Fibroblast of lung (primary cell): ENCODE measurements around the gene GREM2.

Experiments
- CTCF ChIP-seq, 2 donors: IDR thresholded peaks in 1 of 2; conservative IDR thresholded peaks in 1 of 2; 1 replicate in 1 of 2; 2 replicates in 1 of 2; pipeline ENCODE4 v1.5.1; 2011 to 2012; ENCODE audit warnings: low read length in 2 of 2, control low read depth in 1 of 2, inconsistent platforms in 1 of 2, low read depth in 1 of 2, mild to moderate bottlenecking in 1 of 2
- EZH2 ChIP-seq: IDR thresholded peaks from 2 replicates; pipeline ENCODE4 v1.5.1; 2012; ENCODE audit warnings: low read length, control low read depth, mild to moderate bottlenecking; ENCODE audit errors: missing control alignments

DNA sequence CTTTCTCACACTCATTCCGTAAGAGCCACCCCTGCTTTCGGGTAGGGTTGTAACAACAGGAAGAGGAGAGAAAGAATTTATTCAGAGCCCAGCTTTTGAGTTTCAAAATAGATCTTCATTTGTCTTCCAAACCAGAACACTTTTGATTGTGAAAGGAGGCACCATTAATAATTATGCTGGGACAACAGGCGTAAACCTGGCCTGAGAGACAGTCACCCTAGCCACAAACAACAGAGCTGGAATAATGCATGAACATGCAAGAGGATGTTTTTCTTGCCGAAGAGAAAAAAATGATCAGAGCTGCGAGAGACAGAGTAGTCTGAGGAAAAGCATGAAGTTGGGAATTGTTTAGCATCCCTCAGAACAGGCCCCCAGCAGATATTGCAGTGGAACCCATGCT is 18.5 kb upstream of the GREM2 start:
- no peak for TF ChIP-seq CTCF (conservative IDR thresholded peaks at IDR 0.05 in 1 of 2, IDR thresholded peaks at IDR 0.05 in 1 of 2; ENCODE audit: low read depth in 1 of 2, low read length in 2 of 2)
- TF ChIP-seq EZH2 = no peak
